ENCODE data around the gene NCF4.

The NCF4 gene

GRCh38 chr22:36860821-36861659 is at the start of gene NCF4:
NCF4 (plus strand) TSS chr22:36861006; CDS start chr22:36861172, 166 bp downstream.
- DNase-seq (ENCODE audit: low read depth in 2 of 2) = no peak
- H3K4me3 ChIP-seq (replicated peaks in 1 of 2; ENCODE audit: low read depth in 2 of 2, low read length in 2 of 2) = no peak within 1 kb of the TSS
- TF ChIP-seq CTCF (IDR thresholded peaks at IDR 0.05; ENCODE audit: low read depth, low read length) = no peak

GRCh38 chr22:36811094-36811800 is 49.6 kb upstream of the NCF4 start:
- TF ChIP-seq CTCF (IDR thresholded peaks at IDR 0.05; ENCODE audit: low read depth, low read length) = no peak
- H3K4me3 ChIP-seq (replicated peaks in 1 of 2; ENCODE audit: low read depth in 2 of 2, low read length in 2 of 2) = no peak overlapping the region
- no peak for DNase-seq (ENCODE audit: low read depth in 2 of 2)

- DNase-seq (ENCODE audit: low read depth in 2 of 2) = no peak
- TF ChIP-seq CTCF (IDR thresholded peaks at IDR 0.05; ENCODE audit: low read depth, low read length) = no peak
- no peak overlapping the region for H3K4me3 ChIP-seq (replicated peaks in 1 of 2; ENCODE audit: low read depth in 2 of 2, low read length in 2 of 2)
Measured at GRCh38 chr22:36814801-36815200, 46.0 kb upstream of the NCF4 start.

GRCh38 chr22:36815558-36816338 is 45.1 kb upstream of the NCF4 start:
- H3K4me3 ChIP-seq (replicated peaks in 1 of 2; ENCODE audit: low read depth in 2 of 2, low read length in 2 of 2) = no peak overlapping the region
- no peak for TF ChIP-seq CTCF (IDR thresholded peaks at IDR 0.05; ENCODE audit: low read depth, low read length)

GRCh38 chr22:36816339-36816635 is 44.5 kb upstream of the NCF4 start:
- H3K4me3 ChIP-seq (replicated peaks in 1 of 2; ENCODE audit: low read depth in 2 of 2, low read length in 2 of 2) = no peak overlapping the region
- no peak for DNase-seq (ENCODE audit: low read depth in 2 of 2)
- TF ChIP-seq CTCF (IDR thresholded peaks at IDR 0.05; ENCODE audit: low read depth, low read length) = no peak

More at GRCh38 chr22:36815558-36816338, 45.1 kb upstream of the NCF4 start:
- no peak for DNase-seq (ENCODE audit: low read depth in 2 of 2)

- H3K4me3 ChIP-seq (replicated peaks in 1 of 2; ENCODE audit: low read depth in 2 of 2, low read length in 2 of 2) = no peak within 1 kb of the TSS
- peak; percentile 22 to 46 for DNase-seq (ENCODE audit: low read depth in 2 of 2)
- TF ChIP-seq CTCF (IDR thresholded peaks at IDR 0.05; ENCODE audit: low read depth, low read length) = no peak
Measured at GRCh38 chr22:36816636-36817524, 43.9 kb upstream of the NCF4 start, which contains the start of gene PVALB. PVALB (minus strand) TSS chr22:36817035; CDS start chr22:36817005, 30 bp downstream.

Data from cardiac fibroblast (primary cell).